Dedifferentiated amniotic fluid mesenchymal stem cell (primary cell): Measurements from ENCODE around the gene CCDC61.

Source experiments
- DNase-seq: peaks from one replicate; pipeline ENCODE4 v3.0.0-alpha.2; 2016; ENCODE audit errors: extremely low spot score

CCDC61 gene

DNA sequence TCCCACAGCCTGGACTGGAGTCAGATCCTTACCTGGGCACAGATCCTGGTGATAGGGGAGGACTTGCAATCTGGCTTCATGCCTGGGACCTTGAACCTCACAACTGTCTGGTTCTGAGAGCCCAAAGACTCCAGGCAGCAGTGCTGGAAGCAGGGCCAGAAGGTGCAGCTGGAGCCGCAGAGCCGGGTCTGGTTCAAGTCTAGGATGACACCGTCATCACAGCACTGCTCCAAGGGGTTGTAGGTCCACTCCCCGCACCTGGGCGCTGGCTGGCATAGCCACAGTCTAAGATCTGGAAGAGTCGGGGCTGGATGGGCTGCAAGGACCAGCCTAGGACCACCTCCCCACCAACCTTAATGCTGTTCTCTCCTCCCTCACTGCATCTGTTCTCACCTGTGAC lies 44.9 kb downstream of the CCDC61 start:
- no peak for DNase-seq

DNA sequence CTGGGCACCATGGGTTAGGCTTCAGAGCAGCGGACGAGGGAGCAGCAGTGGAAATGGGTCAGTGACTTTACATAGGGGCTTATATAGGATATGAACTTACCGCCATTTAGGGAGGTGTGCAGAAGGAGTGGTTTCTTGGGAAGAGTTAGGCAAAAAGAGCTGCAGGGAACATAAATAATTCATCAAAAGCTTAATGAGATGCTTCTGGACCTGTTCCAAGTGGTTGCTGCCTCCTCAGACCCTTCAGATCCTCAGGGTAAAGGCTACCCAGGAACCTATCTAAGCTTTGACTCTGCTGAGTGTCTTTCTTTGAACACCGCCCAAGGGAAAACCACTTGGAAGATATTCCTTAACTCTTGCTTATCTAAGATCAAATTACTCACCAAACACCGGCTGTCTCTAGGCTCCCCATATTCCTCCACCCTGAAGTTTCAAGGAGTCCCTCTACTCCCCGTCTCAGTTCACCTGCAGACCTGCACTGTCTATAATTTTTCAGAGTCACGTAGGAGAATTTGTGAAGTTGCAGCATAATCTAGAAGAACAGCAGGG lies 45.8 kb downstream of the CCDC61 start, which contains the start of gene IGFL4:
Gene IGFL4 (minus strand): TSS at position 51 of the 549 bp plus-strand sequence. CDS start 40 bp downstream, at position 11.
- no peak for DNase-seq

DNA sequence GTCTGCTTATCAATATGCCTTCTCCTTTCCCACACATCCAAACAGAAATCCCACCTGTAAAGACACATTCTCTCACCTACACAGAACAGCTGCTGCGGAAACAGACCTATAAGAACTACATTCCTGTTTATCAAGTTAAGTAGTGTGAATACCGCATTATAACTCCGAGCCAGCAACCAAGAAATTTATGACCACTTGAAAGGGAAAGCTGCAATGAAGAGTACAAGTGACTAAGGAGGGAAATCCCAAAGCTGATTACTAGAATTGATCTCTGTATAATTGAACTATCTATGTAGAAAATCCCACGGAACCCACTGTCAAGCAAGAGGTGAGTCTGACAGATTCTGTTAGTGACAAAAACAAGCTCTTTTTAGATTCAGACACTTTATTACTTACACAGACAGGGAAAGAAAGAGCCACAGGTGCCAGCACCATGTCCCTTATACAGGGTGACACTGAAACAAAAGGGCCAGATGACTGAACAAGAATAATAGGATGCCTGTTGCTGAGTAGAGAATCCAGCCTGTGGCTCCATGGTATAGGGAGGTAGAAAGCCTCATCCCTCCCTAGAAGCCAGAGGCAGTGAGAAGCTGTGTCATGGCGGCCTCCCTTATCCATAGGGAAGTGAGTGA lies 47.1 kb downstream of the CCDC61 start:
- no peak for DNase-seq

DNA sequence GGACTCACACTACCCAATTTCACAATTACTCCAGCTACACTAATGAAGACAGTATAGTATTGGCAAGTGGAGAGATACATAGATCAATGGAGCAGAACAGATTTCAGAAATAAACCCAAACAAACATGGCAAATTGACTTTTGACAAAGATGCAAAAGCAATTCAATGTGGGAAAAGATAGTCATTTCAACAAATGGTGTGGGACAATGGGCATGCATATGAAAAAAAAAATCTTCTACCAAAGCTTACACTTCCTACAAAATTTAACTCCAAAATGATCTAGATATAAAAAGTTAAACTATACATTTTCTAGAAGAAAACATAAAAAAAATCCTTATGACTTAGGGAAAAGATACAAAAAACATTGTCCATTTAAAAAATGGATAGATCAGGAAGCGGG lies 48.3 kb downstream of the CCDC61 start:
- DNase-seq, result no peak

DNA sequence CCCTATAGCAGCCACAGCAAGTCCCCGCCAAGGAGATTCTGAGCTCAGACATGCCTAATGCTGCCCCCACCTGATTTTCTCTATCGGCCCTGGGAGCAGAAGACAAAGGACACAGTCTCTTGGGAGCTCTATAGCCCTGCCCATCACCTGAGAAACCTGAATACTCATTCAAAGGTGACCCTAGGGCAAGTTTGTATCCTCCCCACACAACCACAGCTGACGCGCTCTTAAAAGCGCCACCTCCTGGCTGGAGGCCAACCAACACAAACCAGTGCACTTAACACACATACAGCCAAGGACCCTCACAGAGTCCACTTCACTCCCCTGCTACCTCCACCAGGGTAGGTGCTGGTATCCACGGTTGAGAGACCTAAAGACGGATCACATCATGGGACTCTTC lies 54.3 kb downstream of the CCDC61 start:
- no peak for DNase-seq

DNA sequence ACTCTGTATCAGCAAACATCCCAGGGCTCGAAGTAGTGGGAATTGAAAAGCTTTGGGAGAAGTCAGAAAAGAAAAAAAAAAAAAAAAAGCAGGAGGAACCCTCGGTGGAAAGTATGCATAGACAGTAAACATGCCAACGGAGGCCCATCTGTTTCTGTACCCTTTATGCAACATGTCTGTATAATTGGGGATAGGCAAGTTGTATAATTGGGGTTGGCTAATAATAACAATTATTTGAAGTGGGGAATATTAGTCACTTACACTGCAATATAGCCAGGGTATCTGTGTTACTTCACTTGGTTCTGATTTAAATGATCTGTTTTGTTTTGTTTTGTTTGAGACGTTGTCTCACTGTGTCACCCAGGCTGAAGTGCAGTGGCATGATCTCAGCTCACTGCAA lies 57.6 kb downstream of the CCDC61 start:
- no peak for DNase-seq

DNA sequence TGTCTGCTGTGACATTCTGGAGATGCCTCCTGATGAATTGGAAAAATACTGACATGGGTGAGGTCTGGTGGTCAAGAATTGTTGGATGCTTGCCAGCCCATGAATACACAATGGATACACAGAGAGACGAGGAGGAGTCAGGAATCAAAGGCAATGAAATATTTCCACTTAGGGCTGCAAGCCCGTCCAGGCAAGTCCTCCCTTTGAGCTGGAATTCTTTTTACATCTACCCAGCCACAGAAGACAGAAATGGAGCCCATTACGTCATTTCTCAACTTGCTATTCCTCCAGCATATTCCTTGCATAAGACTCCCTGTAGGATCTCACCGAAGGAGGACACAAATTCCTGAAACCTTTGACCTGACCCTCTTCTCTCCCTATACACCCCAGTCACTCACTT lies 61.3 kb downstream of the CCDC61 start:
- DNase-seq, result no peak

DNA sequence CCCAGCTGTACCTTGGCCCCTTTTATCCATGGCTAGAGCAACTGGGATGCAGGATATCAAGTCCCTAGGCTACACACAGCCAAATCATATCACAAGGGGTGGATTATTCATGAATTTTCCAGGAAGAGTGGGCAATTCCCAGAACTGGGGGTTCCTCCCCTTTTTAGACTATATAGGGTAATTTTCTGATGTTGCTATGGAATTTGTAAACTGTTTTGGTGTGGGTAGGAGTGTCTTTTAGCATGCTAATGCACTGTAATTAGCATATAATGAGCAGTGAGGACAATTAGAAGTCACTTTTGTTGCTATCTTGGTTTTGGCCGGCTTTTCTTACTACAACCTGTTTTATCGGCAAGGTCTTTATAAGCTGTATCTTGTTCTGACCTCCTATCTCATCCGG lies 63.5 kb downstream of the CCDC61 start:
- DNase-seq, result no peak

DNA sequence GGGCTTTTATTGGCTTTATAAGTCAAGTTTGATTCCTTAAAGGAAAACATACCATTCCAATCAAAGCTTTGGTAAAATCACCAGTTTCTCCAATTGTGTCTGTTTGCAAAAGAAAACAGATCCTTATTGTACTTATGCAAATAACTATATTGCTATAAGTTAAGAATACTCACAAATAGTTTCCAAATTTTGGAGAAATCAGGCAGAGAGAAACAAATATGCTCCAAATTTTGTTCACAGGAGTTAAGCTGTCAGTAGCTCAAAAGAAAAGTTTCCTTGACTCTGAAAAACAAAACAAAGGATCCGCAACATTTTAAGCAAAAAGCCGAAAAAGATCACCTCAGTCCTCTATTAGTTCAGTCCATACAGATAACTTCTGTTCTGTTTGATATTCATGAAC lies 64.7 kb downstream of the CCDC61 start:
- no peak for DNase-seq

DNA sequence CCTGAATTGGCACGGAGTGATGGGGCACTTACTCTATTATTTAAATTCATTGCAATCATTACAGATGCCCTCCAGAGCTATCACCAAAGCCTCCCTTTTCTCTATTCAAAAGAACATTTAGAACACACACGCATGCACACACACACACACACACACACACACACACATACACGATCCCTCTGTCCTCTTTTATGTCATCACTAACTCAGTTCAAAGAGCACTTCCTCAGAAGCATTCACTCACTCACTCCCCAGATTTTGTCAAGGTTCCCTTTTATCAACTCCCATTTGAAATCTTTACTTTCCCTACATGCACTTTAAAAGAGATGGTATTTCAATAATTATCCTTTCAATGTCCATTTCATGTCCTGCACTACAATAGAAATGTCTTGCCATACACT lies 67.9 kb downstream of the CCDC61 start:
- no peak for DNase-seq

DNA sequence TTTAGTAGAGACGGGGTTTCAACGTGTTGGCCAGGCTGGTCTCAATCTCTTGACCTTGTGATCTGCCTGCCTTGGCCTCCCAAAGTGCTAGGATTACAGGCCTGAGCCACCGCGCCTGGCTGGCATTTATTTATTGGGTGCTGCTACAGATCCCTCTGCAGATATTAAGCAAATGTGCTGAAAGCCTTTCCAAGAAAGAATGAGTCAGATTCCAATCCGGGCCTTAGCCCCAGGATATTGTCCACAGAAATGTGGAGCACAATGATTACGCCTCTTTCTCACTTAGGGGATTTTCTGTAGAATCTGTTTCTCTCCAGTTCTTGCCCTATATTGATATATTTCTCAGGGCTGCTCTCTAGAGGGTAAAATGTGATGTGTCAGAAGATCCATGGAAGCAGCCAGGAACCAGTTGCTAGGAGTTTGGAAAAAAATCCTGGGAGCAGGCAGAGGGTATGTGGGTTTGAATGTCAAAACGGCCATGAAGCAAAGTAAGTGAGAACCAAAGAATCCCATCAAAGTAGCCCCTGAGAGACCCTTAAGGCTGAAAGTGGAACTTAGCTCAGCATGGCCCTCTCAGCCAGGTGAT lies 70.3 kb downstream of the CCDC61 start:
- DNase-seq, result no peak

DNA sequence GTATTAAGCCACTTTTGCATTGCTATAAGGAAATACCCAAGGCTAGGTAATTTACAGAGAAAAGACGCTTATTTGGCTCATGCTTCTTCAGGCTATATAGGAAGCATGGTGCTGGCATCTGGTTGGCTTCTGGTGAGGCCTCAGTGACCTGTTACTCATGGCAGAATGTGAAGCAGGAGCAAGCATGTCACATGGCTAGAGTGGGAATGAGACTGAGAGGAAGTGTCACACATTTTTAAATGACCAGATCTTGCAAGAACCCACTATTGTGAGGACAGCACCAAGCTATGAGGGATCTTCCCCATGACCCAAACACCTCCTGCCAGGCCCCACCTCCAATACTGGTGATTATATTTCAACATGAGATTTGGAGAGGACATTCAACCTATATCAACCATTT lies 71.2 kb downstream of the CCDC61 start:
- no peak for DNase-seq

DNA sequence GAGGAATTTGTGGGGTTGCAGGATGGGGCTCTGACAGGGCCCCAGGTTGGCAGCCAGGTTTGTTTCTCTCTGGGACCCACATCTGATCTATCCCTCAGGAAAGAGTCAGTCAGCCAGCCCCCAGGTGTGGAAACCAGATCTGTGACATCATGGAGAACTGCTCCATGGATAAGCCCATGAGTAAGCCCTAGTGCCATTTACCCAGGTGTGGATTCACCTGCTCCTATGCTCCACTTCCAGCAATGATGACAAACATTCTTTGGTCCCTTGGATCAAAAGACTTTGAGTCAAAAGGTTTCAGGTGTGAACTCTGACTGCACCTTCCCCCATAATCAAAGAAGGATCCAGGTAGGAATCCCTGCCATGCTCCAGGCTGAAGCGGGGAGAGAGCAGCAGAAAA lies 72.4 kb downstream of the CCDC61 start:
- no peak for DNase-seq
